ENCODE measurements around the gene GNG8.

- no peak for TF ChIP-seq EZH2 (IDR thresholded peaks at IDR 0.05; ENCODE audit: low read depth, unreplicated experiment)
- TF ChIP-seq CTCF (conservative IDR thresholded peaks at IDR 0.05; ENCODE audit: low read depth in 2 of 2): no peak
- TF ChIP-seq POLR2AphosphoS5 (IDR thresholded peaks at IDR 0.05; ENCODE audit: low read depth): no peak
- no peak for TF ChIP-seq CREB1 (CRISPR knock-in tag; IDR thresholded peaks at IDR 0.05; ENCODE audit: low read depth)
- TF ChIP-seq, protein P1, sequence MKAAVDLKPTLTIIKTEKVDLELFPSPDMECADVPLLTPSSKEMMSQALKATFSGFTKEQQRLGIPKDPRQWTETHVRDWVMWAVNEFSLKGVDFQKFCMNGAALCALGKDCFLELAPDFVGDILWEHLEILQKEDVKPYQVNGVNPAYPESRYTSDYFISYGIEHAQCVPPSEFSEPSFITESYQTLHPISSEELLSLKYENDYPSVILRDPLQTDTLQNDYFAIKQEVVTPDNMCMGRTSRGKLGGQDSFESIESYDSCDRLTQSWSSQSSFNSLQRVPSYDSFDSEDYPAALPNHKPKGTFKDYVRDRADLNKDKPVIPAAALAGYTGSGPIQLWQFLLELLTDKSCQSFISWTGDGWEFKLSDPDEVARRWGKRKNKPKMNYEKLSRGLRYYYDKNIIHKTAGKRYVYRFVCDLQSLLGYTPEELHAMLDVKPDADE (IDR thresholded peaks at IDR 0.05): no peak
- TF ChIP-seq REST (IDR thresholded peaks at IDR 0.05; ENCODE audit: unreplicated experiment): no peak
- TF ChIP-seq EZH2phosphoT487 (IDR thresholded peaks at IDR 0.05; ENCODE audit: unreplicated experiment): no peak
- TF ChIP-seq STAT1 (IDR thresholded peaks at IDR 0.05; ENCODE audit: unreplicated experiment): no peak
- no peak for TF ChIP-seq ZNF114 (CRISPR knock-in tag; IDR thresholded peaks at IDR 0.05)
- TF ChIP-seq ZNF331 (CRISPR knock-in tag; IDR thresholded peaks at IDR 0.05; ENCODE audit: low read depth): no peak
These were observed 10.4 kb upstream of the GNG8 start for GRCh38 chr19:46646402-46646801.

Measured in GM23338 (cell line).